Thyroid gland (tissue), 4 donors: ENCODE measurements around the gene ANO2.

Experiments
- CTCF ChIP-seq, 6 experiments: fragments of 200-600 bp in 3 of 6; fragments of 450-650 bp in 3 of 6; sonication (generic) in 3 of 6; IDR thresholded peaks; one replicate each; pipeline ENCODE4 v1.5.1; 2016 to 2019; ENCODE audit warnings: antibody characterized with exemption in 6 of 6, mild to moderate bottlenecking in 2 of 6, inconsistent platforms in 1 of 6, moderate library complexity in 1 of 6
- POLR2A ChIP-seq, 2 donors: fragments of 450-650 bp; IDR thresholded peaks; one replicate each; pipeline ENCODE4 v1.6.1; 2017; ENCODE audit warnings: antibody characterized with exemption in 2 of 2, mild to moderate bottlenecking in 2 of 2, moderate library complexity in 1 of 2

GRCh38 chr12:5520037-5520436 lies 425.0 kb downstream of the ANO2 start:
- TF ChIP-seq CTCF (IDR thresholded peaks at IDR 0.05) (no peak), POLR2A (IDR thresholded peaks at IDR 0.05) (no peak)
